Neutrophil (primary cell): ENCODE measurements around the gene NUP214.
"Not testable (repeated sequence)": the region's sequence is repeated elsewhere in the genome, so short reads cannot be mapped to it uniquely, and the experiment has no call there.

Source experiments
- H3K27ac ChIP-seq: fragments of 200-600 bp; sonication (generic); 2 replicates; pipeline ENCODE4 v1.5.1; 2016; ENCODE audit warnings: mild to moderate bottlenecking, moderate library complexity
- H3K27me3 ChIP-seq: fragments of 200-600 bp; sonication (generic); 2 replicates; pipeline ENCODE4 v1.6.0; 2016; ENCODE audit warnings: mild to moderate bottlenecking
- H3K36me3 ChIP-seq: fragments of 200-600 bp; sonication (generic); 2 replicates; pipeline ENCODE4 v1.5.1; 2017
- H3K4me1 ChIP-seq, 2 experiments: fragments of 200-600 bp in 1 of 2; sonication (generic) in 1 of 2; 1 replicate in 1 of 2; 2 replicates in 1 of 2; pipeline versions ENCODE4 v1.5.1 to v1.6.1; 2013 to 2016; ENCODE audit warnings: low read depth in 1 of 2, low read length in 1 of 2, mild to moderate bottlenecking in 1 of 2, moderate library complexity in 1 of 2; ENCODE audit not compliant: control insufficient read depth in 1 of 2, insufficient read depth in 1 of 2
- H3K4me3 ChIP-seq, 2 experiments: fragments of 200-600 bp in 1 of 2; sonication (generic) in 1 of 2; 1 replicate in 1 of 2; 2 replicates in 1 of 2; pipeline ENCODE4 v1.5.1; 2013 to 2016; ENCODE audit warnings: low read depth in 1 of 2, low read length in 1 of 2, mild to moderate bottlenecking in 1 of 2, moderate library complexity in 1 of 2
- H3K9me3 ChIP-seq: fragments of 200-600 bp; sonication (generic); 2 replicates; pipeline ENCODE4 v1.5.1; 2016
- TF ChIP-seq, protein P1 (sequence below): fragments of 200-600 bp; sonication (generic); IDR thresholded peaks from 2 replicates; pipeline ENCODE4 v1.5.1; 2016; ENCODE audit warnings: antibody characterized with exemption

NUP214 gene

GRCh38 chr9:131237931-131238401 is 112.6 kb downstream of the NUP214 start:
- Histone ChIP-seq H3K27me3 (no peaks in the 10 kb centered on the region), H3K9me3 (no peaks in the 10 kb centered on the region), H3K4me1 (peaks cover 24 to 25% of the 10 kb centered on the region in 2 experiments), H3K4me3 (peak overlapping the region; percentile 58 to 60), H3K27ac (peak overlapping the region; percentile 87), H3K36me3 (peaks cover 36% of the 10 kb centered on the region)
- TF ChIP-seq, protein P1, sequence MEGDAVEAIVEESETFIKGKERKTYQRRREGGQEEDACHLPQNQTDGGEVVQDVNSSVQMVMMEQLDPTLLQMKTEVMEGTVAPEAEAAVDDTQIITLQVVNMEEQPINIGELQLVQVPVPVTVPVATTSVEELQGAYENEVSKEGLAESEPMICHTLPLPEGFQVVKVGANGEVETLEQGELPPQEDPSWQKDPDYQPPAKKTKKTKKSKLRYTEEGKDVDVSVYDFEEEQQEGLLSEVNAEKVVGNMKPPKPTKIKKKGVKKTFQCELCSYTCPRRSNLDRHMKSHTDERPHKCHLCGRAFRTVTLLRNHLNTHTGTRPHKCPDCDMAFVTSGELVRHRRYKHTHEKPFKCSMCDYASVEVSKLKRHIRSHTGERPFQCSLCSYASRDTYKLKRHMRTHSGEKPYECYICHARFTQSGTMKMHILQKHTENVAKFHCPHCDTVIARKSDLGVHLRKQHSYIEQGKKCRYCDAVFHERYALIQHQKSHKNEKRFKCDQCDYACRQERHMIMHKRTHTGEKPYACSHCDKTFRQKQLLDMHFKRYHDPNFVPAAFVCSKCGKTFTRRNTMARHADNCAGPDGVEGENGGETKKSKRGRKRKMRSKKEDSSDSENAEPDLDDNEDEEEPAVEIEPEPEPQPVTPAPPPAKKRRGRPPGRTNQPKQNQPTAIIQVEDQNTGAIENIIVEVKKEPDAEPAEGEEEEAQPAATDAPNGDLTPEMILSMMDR = no peak

- peak overlapping the region; percentile 58 to 60 for H3K4me3 ChIP-seq
- no peaks in the 10 kb centered on the region for H3K27me3 ChIP-seq
- peak overlapping the region; percentile 87 for H3K27ac ChIP-seq
- H3K9me3 ChIP-seq = no peaks in the 10 kb centered on the region
- H3K4me1 ChIP-seq = peaks cover 24 to 25% of the 10 kb centered on the region in 2 experiments
- H3K36me3 ChIP-seq = peaks cover 31% of the 10 kb centered on the region
- TF ChIP-seq, protein P1 = no peak
Observed at GRCh38 chr9:131238402-131239021, 113.1 kb downstream of the NUP214 start.

- Histone ChIP-seq H3K36me3 (peaks cover 22% of the 10 kb centered on the region), H3K4me3 (peak overlapping the region; percentile 58 to 60), H3K4me1 (peaks cover 24 to 25% of the 10 kb centered on the region in 2 experiments), H3K27ac (peak overlapping the region; percentile 87), H3K27me3 (no peaks in the 10 kb centered on the region), H3K9me3 (no peaks in the 10 kb centered on the region)
- TF ChIP-seq, protein P1 = no peak
Observed at GRCh38 chr9:131239161-131239975, 114.0 kb downstream of the NUP214 start.

- peaks cover 13% of the 10 kb centered on the region for H3K36me3 ChIP-seq
- no peak overlapping the region for H3K27ac ChIP-seq
- TF ChIP-seq, protein P1 = no peak
- H3K27me3 ChIP-seq = no peaks in the 10 kb centered on the region
- H3K4me1 ChIP-seq = peaks cover 24 to 25% of the 10 kb centered on the region in 2 experiments
- H3K9me3 ChIP-seq = no peaks in the 10 kb centered on the region
- H3K4me3 ChIP-seq = no peak overlapping the region
Observed at GRCh38 chr9:131240047-131240921, 114.9 kb downstream of the NUP214 start.

DNA sequence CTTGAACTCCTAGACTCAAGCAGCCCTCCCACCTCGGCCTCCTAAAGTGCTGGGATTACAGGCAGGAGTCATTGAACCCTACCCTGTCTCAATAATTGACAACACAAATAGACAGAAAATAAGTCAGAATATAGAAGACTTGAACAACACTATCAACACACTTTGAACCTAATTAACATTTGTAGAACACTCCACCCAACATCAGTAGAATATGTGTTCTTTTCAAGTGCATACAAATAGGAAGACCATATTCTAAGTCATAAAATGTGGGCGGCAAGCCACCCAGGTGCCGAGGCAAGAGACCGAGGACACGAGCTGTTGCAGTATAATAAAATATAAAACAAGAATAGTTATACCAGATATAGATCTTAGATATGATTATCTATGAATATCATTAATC is 118.9 kb downstream of the NUP214 start:
- H3K36me3 ChIP-seq, H3K9me3 ChIP-seq, H3K27ac ChIP-seq, H3K27me3 ChIP-seq, H3K4me3 ChIP-seq, H3K4me1 ChIP-seq: not testable (repeated sequence)
